HEK293 (cell line): Measurements from ENCODE around the gene TMEM234.
A peak's percentile ranks its signal among the peaks of the same experiment; 100 is the strongest.

Experiments used
- KLF10 ChIP-seq: fragments of 450-650 bp; IDR thresholded peaks from 2 replicates; pipeline ENCODE4 v1.5.1; 2018; ENCODE audit warnings: missing biosample characterization, mild to moderate bottlenecking, missing genetic modification characterization
- KLF16 ChIP-seq: fragments of 450-650 bp; formaldehyde crosslinking; IDR thresholded peaks from 2 replicates; pipeline ENCODE4 v1.5.1; 2017; ENCODE audit warnings: missing biosample characterization, missing genetic modification characterization
- KLF8 ChIP-seq: fragments of 450-650 bp; formaldehyde crosslinking; IDR thresholded peaks from 2 replicates; pipeline ENCODE4 v1.5.1; 2016; ENCODE audit warnings: missing biosample characterization, missing genetic modification characterization
- PRDM6 ChIP-seq: fragments of 450-650 bp; formaldehyde crosslinking; IDR thresholded peaks from 2 replicates; pipeline ENCODE4 v1.5.1; 2017; ENCODE audit warnings: missing biosample characterization, missing genetic modification characterization
- SALL2 ChIP-seq: fragments of 450-650 bp; formaldehyde crosslinking; IDR thresholded peaks from 2 replicates; pipeline ENCODE4 v1.5.0; 2017; ENCODE audit warnings: missing biosample characterization, mild to moderate bottlenecking, missing genetic modification characterization, borderline replicate concordance
- SP2 ChIP-seq: fragments of 450-650 bp; formaldehyde crosslinking; IDR thresholded peaks from 2 replicates; pipeline ENCODE4 v1.5.1; 2016; ENCODE audit warnings: missing biosample characterization, missing genetic modification characterization
- SP3 ChIP-seq: fragments of 450-650 bp; formaldehyde crosslinking; IDR thresholded peaks from 2 replicates; pipeline ENCODE4 v1.5.1; 2016; ENCODE audit warnings: missing biosample characterization, missing genetic modification characterization
- SP7 ChIP-seq: fragments of 450-650 bp; formaldehyde crosslinking; IDR thresholded peaks from 2 replicates; pipeline ENCODE4 v1.5.1; 2016; ENCODE audit warnings: missing biosample characterization, missing genetic modification characterization
- WT1 ChIP-seq: fragments of 450-650 bp; formaldehyde crosslinking; IDR thresholded peaks from 2 replicates; pipeline ENCODE4 v1.5.1; 2016; ENCODE audit warnings: missing biosample characterization, missing genetic modification characterization
- YY2 ChIP-seq: fragments of 450-650 bp; formaldehyde crosslinking; IDR thresholded peaks from 2 replicates; pipeline ENCODE4 v1.5.1; 2016; ENCODE audit warnings: missing biosample characterization, missing genetic modification characterization
- ZBTB1 ChIP-seq: fragments of 450-650 bp; formaldehyde crosslinking; IDR thresholded peaks from 2 replicates; pipeline ENCODE4 v1.5.1; 2016; ENCODE audit warnings: missing biosample characterization, missing genetic modification characterization
- ZBTB17 ChIP-seq: fragments of 450-650 bp; formaldehyde crosslinking; IDR thresholded peaks from 2 replicates; pipeline ENCODE4 v1.5.1; 2016; ENCODE audit warnings: missing biosample characterization, missing genetic modification characterization
- ZBTB26 ChIP-seq: fragments of 450-650 bp; formaldehyde crosslinking; optimal IDR thresholded peaks from 2 replicates; pipeline ENCODE3; 2016; ENCODE audit warnings: missing biosample characterization, mild to moderate bottlenecking, missing genetic modification characterization
- ZEB2 ChIP-seq: fragments of 450-650 bp; formaldehyde crosslinking; IDR thresholded peaks from 2 replicates; pipeline ENCODE4 v1.5.1; 2016; ENCODE audit warnings: missing biosample characterization, missing genetic modification characterization
- ZFHX2 ChIP-seq: fragments of 450-650 bp; formaldehyde crosslinking; conservative IDR thresholded peaks from 2 replicates; pipeline ENCODE4 v1.5.1; 2016; ENCODE audit warnings: missing biosample characterization, missing genetic modification characterization
- ZFP37 ChIP-seq: fragments of 450-650 bp; formaldehyde crosslinking; IDR thresholded peaks from 2 replicates; pipeline ENCODE4 v1.5.1; 2016; ENCODE audit warnings: missing biosample characterization, missing genetic modification characterization
- ZNF133 ChIP-seq: fragments of 450-650 bp; formaldehyde crosslinking; IDR thresholded peaks from 2 replicates; pipeline ENCODE4 v1.5.1; 2016; ENCODE audit warnings: missing biosample characterization, missing genetic modification characterization
- ZNF2 ChIP-seq: fragments of 450-650 bp; formaldehyde crosslinking; IDR thresholded peaks from 2 replicates; pipeline ENCODE4 v1.5.1; 2016; ENCODE audit warnings: missing biosample characterization, missing genetic modification characterization
- ZNF335 ChIP-seq: fragments of 450-650 bp; formaldehyde crosslinking; conservative IDR thresholded peaks from 2 replicates; pipeline ENCODE4 v1.5.1; 2016; ENCODE audit warnings: missing biosample characterization, missing genetic modification characterization
- ZNF341 ChIP-seq: fragments of 450-650 bp; formaldehyde crosslinking; IDR thresholded peaks from 2 replicates; pipeline ENCODE4; 2016; ENCODE audit warnings: low read depth, missing biosample characterization, missing genetic modification characterization
- ZNF398 ChIP-seq: fragments of 450-650 bp; formaldehyde crosslinking; IDR thresholded peaks from 2 replicates; pipeline ENCODE4 v1.5.1; 2017; ENCODE audit warnings: missing biosample characterization, missing genetic modification characterization
- ZNF433 ChIP-seq: fragments of 450-650 bp; formaldehyde crosslinking; IDR thresholded peaks from 2 replicates; pipeline ENCODE4 v1.5.1; 2016; ENCODE audit warnings: missing biosample characterization, missing genetic modification characterization, low read depth
- ZNF518A ChIP-seq: fragments of 450-650 bp; formaldehyde crosslinking; conservative IDR thresholded peaks from 2 replicates; pipeline ENCODE4 v1.5.1; 2016; ENCODE audit warnings: low read depth, missing biosample characterization, missing genetic modification characterization
- ZNF529 ChIP-seq: fragments of 450-650 bp; formaldehyde crosslinking; IDR thresholded peaks from 2 replicates; pipeline ENCODE4 v1.5.1; 2017; ENCODE audit warnings: missing genetic modification characterization, missing biosample characterization; ENCODE audit not compliant: insufficient replicate concordance
- ZNF626 ChIP-seq: fragments of 450-650 bp; sonication (Bioruptor Pico); formaldehyde crosslinking; IDR thresholded peaks from 2 replicates; pipeline ENCODE4 v1.5.1; 2018; ENCODE audit warnings: missing biosample characterization, missing genetic modification characterization, inconsistent platforms
- ZNF639 ChIP-seq: fragments of 450-650 bp; formaldehyde crosslinking; IDR thresholded peaks from 2 replicates; pipeline ENCODE4 v1.5.1; 2016; ENCODE audit warnings: missing biosample characterization, missing genetic modification characterization
- ZNF660 ChIP-seq: fragments of 450-650 bp; IDR thresholded peaks from 2 replicates; pipeline ENCODE4 v1.5.1; 2018; ENCODE audit warnings: missing biosample characterization, mild to moderate bottlenecking, missing genetic modification characterization
- ZNF76 ChIP-seq: fragments of 450-650 bp; formaldehyde crosslinking; IDR thresholded peaks from 2 replicates; pipeline ENCODE4; 2016; ENCODE audit warnings: low read depth, missing biosample characterization, missing genetic modification characterization, borderline replicate concordance
- ZSCAN23 ChIP-seq: fragments of 450-650 bp; formaldehyde crosslinking; IDR thresholded peaks from 2 replicates; pipeline ENCODE4 v1.5.1; 2016; ENCODE audit warnings: missing biosample characterization, missing genetic modification characterization

Gene TMEM234

GRCh38 chr1:32221980-32222755, at the start of gene TMEM234, which contains the start of gene EIF3I (continued):
- TF ChIP-seq ZBTB1 (tag by site-specific recombination) (no peak), ZNF518A (tag by site-specific recombination) (peak; percentile 97), SALL2 (tag by site-specific recombination) (no peak), KLF10 (tag by site-specific recombination) (0 out of 2 replicates have a peak, but pooled peaks have one; percentile 13), ZFHX2 (tag by site-specific recombination) (peak; percentile 89), ZFP37 (no peak), ZBTB26 (no peak), YY2 (peak; percentile 49; the same call in 1 of the 2 replicates), WT1 (no peak), ZNF660 (tag by site-specific recombination) (no peak), SP2 (tag by site-specific recombination) (peak; percentile 87), ZNF335 (tag by site-specific recombination) (peak; percentile 80), ZSCAN23 (tag by site-specific recombination) (no peak), PRDM6 (tag by site-specific recombination) (no peak), ZNF433 (tag by site-specific recombination) (no peak), SP3 (peak; percentile 90), ZEB2 (no peak; the same call in 1 of the 2 replicates), KLF16 (tag by site-specific recombination) (0 out of 2 replicates have a peak, but pooled peaks have one; percentile 40), ZNF2 (tag by site-specific recombination) (0 out of 2 replicates have a peak, but pooled peaks have one; percentile 22), SP7 (tag by site-specific recombination) (0 out of 2 replicates have a peak, but pooled peaks have one; percentile 26), ZNF639 (tag by site-specific recombination) (peak; percentile 24), ZNF398 (peak; percentile 21; the same call in 1 of the 2 replicates), KLF8 (tag by site-specific recombination) (peak; percentile 95; the same call in 1 of the 2 replicates), ZBTB17 (tag by site-specific recombination) (0 out of 2 replicates have a peak, but pooled peaks have one; percentile 28), ZNF133 (tag by site-specific recombination) (no peak), ZNF626 (tag by site-specific recombination) (no peak), ZNF341 (peak; percentile 44; the same call in 1 of the 2 replicates), ZNF76 (tag by site-specific recombination) (peak; percentile 66; the same call in 1 of the 2 replicates), ZNF529 (no peak)
